ENCODE data around the gene ADD2. TPM values are rescaled to one million over a fixed set of nuclear protein-coding genes. Genes with fewer than 3 reads are reported as not detected.

The ADD2 gene
- total RNA-seq, 1 experiment from 2014 or later = 124 TPM

DNA sequence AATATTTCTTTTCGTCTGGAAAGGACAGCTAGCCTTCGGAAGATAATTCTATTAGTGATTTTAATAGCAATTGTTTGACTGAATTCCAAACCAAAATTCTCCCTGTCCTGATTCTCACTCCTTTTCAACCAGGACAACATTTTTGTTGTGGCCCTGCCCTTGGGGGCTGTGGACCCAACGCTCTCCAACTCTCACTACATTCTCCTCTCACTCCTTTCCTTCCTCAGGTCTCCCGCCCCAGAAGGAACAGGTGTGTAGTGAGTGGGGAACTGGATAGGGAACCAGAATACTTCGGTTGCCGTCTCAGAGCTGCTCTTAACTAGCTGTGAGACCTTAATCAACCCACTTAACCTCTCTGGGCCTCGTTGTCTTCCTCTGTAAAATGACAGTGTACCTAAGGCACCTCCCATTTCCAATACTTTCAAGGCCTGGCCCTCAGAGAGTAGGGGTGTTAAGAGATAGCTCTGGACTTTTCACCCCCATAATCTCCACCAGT is 638 bp upstream of the ADD2 start:
- H3K4me2 ChIP-seq (ENCODE audit: insufficient read depth, insufficient read length, low read length) = peak overlapping the region; percentile 22
- no peak overlapping the region for H2BK15ac ChIP-seq (ENCODE audit: low read depth, low read length)
- H3K36me3 Mint-ChIP-seq (ENCODE audit: insufficient read depth in 1 of 3, low read depth in 3 of 3) = peaks cover 4 to 7% (median 4%) of the 10 kb centered on the region in 3 experiments; a peak in 5 of 7 replicates
- H3K27ac ChIP-seq (ENCODE audit: insufficient read length, low read depth, low read length) = no peak overlapping the region
- H2BK20ac ChIP-seq (ENCODE audit: low read depth, low read length, poor library complexity, severe bottlenecking) = no peak overlapping the region
- no peaks in the 10 kb centered on the region for H4K20me1 ChIP-seq (ENCODE audit: control insufficient read depth, insufficient read depth, insufficient read length)
- DNase-seq = no peak
- H2AFZ ChIP-seq (ENCODE audit: low read length) = no peak overlapping the region
- no peak overlapping the region for H4K8ac ChIP-seq (replicated peaks; ENCODE audit: insufficient read length, low read depth, low read length)
- H3K79me1 ChIP-seq (ENCODE audit: insufficient read depth, low read depth, low read length, poor library complexity, severe bottlenecking) = no peaks in the 10 kb centered on the region
- peaks cover 48 to 59% of the 10 kb centered on the region in 2 experiments for H3K4me1 Mint-ChIP-seq
- H4K5ac ChIP-seq (ENCODE audit: insufficient read length, low read depth, low read length) = no peak overlapping the region
- no peak overlapping the region for H3K56ac ChIP-seq (ENCODE audit: insufficient read length, low read depth, low read length)
- no CpG with 5 or more reads among the region's 7 CpGs for WGBS (ENCODE audit: extremely low coverage, insufficient read length, low lambda C conversion rate)
- no peak overlapping the region for H3K4ac ChIP-seq (ENCODE audit: low read depth, low read length)
- H3T11ph ChIP-seq (ENCODE audit: low read length) = no peak overlapping the region
- H3K14ac ChIP-seq (ENCODE audit: insufficient read depth, low read length) = 0 out of 2 replicates have a peak overlapping the region, but pooled peaks have one; percentile 38
- H3K9me3 Mint-ChIP-seq = no peaks in the 10 kb centered on the region; a peak in 1 of 5 replicates
- H3K23ac ChIP-seq (ENCODE audit: insufficient read length, low read depth, low read length) = no peak overlapping the region
- peaks cover 16% of the 10 kb centered on the region; the same call in 1 of the 2 replicates for H3K4me1 ChIP-seq (ENCODE audit: insufficient read depth, low read length)
- peak overlapping the region in 2 of 3 experiments; percentile 50 to 92; a peak in 5 of 7 replicates for H3K27ac Mint-ChIP-seq
- peak overlapping the region; percentile 57 to 79 for H3K4me3 Mint-ChIP-seq
- no peaks in the 10 kb centered on the region for H3K27me3 ChIP-seq (ENCODE audit: insufficient read depth, low read length)
- TF ChIP-seq, protein P1, sequence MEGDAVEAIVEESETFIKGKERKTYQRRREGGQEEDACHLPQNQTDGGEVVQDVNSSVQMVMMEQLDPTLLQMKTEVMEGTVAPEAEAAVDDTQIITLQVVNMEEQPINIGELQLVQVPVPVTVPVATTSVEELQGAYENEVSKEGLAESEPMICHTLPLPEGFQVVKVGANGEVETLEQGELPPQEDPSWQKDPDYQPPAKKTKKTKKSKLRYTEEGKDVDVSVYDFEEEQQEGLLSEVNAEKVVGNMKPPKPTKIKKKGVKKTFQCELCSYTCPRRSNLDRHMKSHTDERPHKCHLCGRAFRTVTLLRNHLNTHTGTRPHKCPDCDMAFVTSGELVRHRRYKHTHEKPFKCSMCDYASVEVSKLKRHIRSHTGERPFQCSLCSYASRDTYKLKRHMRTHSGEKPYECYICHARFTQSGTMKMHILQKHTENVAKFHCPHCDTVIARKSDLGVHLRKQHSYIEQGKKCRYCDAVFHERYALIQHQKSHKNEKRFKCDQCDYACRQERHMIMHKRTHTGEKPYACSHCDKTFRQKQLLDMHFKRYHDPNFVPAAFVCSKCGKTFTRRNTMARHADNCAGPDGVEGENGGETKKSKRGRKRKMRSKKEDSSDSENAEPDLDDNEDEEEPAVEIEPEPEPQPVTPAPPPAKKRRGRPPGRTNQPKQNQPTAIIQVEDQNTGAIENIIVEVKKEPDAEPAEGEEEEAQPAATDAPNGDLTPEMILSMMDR (conservative IDR thresholded peaks at IDR 0.05) = no peak
- H3K9me3 ChIP-seq (ENCODE audit: control insufficient read depth, low read depth, low read length) = no peaks in the 10 kb centered on the region
- H3K18ac ChIP-seq (ENCODE audit: insufficient read length, low read depth, low read length) = no peak overlapping the region
- H3K79me2 ChIP-seq (ENCODE audit: insufficient read depth, low read length) = peaks cover 24% of the 10 kb centered on the region; the same call in 1 of the 2 replicates
- no peak overlapping the region for H2AK5ac ChIP-seq (ENCODE audit: insufficient read length, low read length)
- H3K9ac ChIP-seq (ENCODE audit: extremely low read depth, insufficient read length, low read length) = no peak overlapping the region
- H2BK120ac ChIP-seq (ENCODE audit: low read depth, low read length, poor library complexity, severe bottlenecking) = no peak overlapping the region
- peaks cover 6% of the 10 kb centered on the region for H3K27me3 Mint-ChIP-seq (ENCODE audit: low read depth)
- no peak overlapping the region for H4K91ac ChIP-seq (ENCODE audit: insufficient read length, low read depth, low read length)
- H3K23me2 ChIP-seq (ENCODE audit: insufficient read length, low read depth, low read length, poor library complexity, severe bottlenecking) = peaks cover 5% of the 10 kb centered on the region
- H2BK12ac ChIP-seq (ENCODE audit: insufficient read length, low read depth, low read length) = no peak overlapping the region
- no peak overlapping the region for H2BK5ac ChIP-seq (ENCODE audit: insufficient read length, low read length)

Data from H9 (cell line).